ENCODE results near the gene TMEM204.

The TMEM204 gene

GRCh38 chr16:1505073-1505844 lies 28.2 kb upstream of the TMEM204 start:
- no peak for TF ChIP-seq CTCF (IDR thresholded peaks at IDR 0.05; ENCODE audit: control insufficient read depth, extremely low read depth, insufficient read depth)
- no peak overlapping the region for H3K4me3 ChIP-seq (ENCODE audit: low read depth, low read length)
- DNase-seq (ENCODE audit: low read depth), result no peak

GRCh38 chr16:1505912-1506311 lies 27.6 kb upstream of the TMEM204 start:
- DNase-seq (ENCODE audit: low read depth), result no peak
- TF ChIP-seq CTCF (IDR thresholded peaks at IDR 0.05; ENCODE audit: control insufficient read depth, extremely low read depth, insufficient read depth), result no peak
- no peak overlapping the region for H3K4me3 ChIP-seq (ENCODE audit: low read depth, low read length)

- no peak for TF ChIP-seq CTCF (IDR thresholded peaks at IDR 0.05; ENCODE audit: control insufficient read depth, extremely low read depth, insufficient read depth)
- no peak for DNase-seq (ENCODE audit: low read depth)
Measured at GRCh38 chr16:1506494-1507213, 26.8 kb upstream of the TMEM204 start.

GRCh38 chr16:1508494-1509187 lies 24.8 kb upstream of the TMEM204 start:
- no peak overlapping the region for H3K4me3 ChIP-seq (ENCODE audit: low read depth, low read length)
- no peak for DNase-seq (ENCODE audit: low read depth)
- TF ChIP-seq CTCF (IDR thresholded peaks at IDR 0.05; ENCODE audit: control insufficient read depth, extremely low read depth, insufficient read depth), result no peak

More at GRCh38 chr16:1506494-1507213, 26.8 kb upstream of the TMEM204 start:
- H3K4me3 ChIP-seq (ENCODE audit: low read depth, low read length), result no peak overlapping the region

- no peak for TF ChIP-seq CTCF (IDR thresholded peaks at IDR 0.05; ENCODE audit: control insufficient read depth, extremely low read depth, insufficient read depth)
- H3K4me3 ChIP-seq (ENCODE audit: low read depth, low read length), result no peak overlapping the region
- no peak for DNase-seq (ENCODE audit: low read depth)
Measured at GRCh38 chr16:1509307-1510221, 23.9 kb upstream of the TMEM204 start.

GRCh38 chr16:1510272-1510671 lies 23.2 kb upstream of the TMEM204 start:
- H3K4me3 ChIP-seq (ENCODE audit: low read depth, low read length), result no peak overlapping the region
- DNase-seq (ENCODE audit: low read depth), result no peak

More at GRCh38 chr16:1510272-1510671, 23.2 kb upstream of the TMEM204 start:
- TF ChIP-seq CTCF (IDR thresholded peaks at IDR 0.05; ENCODE audit: control insufficient read depth, extremely low read depth, insufficient read depth), result no peak
